HepG2 (cell line): ENCODE data around the gene GADL1. TPM values are rescaled to one million over a fixed set of nuclear protein-coding genes. Genes with fewer than 3 reads are reported as not detected.

Source experiments
- ATAC-seq: fragments of 200-7000 bp; cut with Tn5 transposase; 3 replicates; pipeline ENCODE4 v1.9.1; 2020; ENCODE audit warnings: mild to moderate bottlenecking, moderate library complexity
- BruUV-seq: library from RNA; stranded (reverse); fragments of 400-500 nt; replicated peaks from 2 replicates; lab custom pipeline; 2021; lab: Mats Ljungman, UMichigan
- CTCF ChIA-PET: fragments of 300-600 bp; formaldehyde crosslinking; extraction: SDS; loops from one replicate; lab custom pipeline; 2021; ENCODE audit warnings: low total read pairs, inconsistent platforms, low intra/inter-chr PET ratio; lab: Yijun Ruan, JAX
- POLR2A ChIA-PET: fragments of 350-600 bp; sonication (Branson Sonifier 250); formaldehyde crosslinking; loops from one replicate; lab custom pipeline; 2020; ENCODE audit warnings: antibody characterized with exemption, inconsistent platforms; lab: Yijun Ruan, JAX
- DNase-seq: peaks from one replicate; pipeline ENCODE4 v3.0.0-alpha.2; 2015; ENCODE audit warnings: low spot score
- FAIRE-seq: peaks from 3 replicates; lab custom pipeline; 2011; peaks lifted over from hg19 to GRCh38; lab: Jason Lieb, UNC
- H2AFZ ChIP-seq: one replicate; pipeline ENCODE4 v1.6.1; 2011; ENCODE audit warnings: low read length, inconsistent platforms
- H3K27ac ChIP-seq: fragments of 300-600 bp; 3 replicates; pipeline ENCODE4 v1.8.0; 2011; ENCODE audit warnings: mixed run types, mild to moderate bottlenecking, mixed read lengths, low read length, inconsistent platforms; ENCODE audit not compliant: insufficient read depth; ENCODE audit errors: extremely low read length
- H3K27me3 ChIP-seq, 2 experiments: fragments of 200-600 bp in 1 of 2; 2 replicates in 1 of 2; 3 replicates in 1 of 2; pipeline versions ENCODE4 v1.6.0 to v1.8.0; 2011; ENCODE audit warnings: low read length in 2 of 2, mild to moderate bottlenecking in 2 of 2, moderate library complexity in 2 of 2, inconsistent platforms in 1 of 2; ENCODE audit not compliant: insufficient read depth in 2 of 2, control insufficient read depth in 1 of 2
- H3K36me3 ChIP-seq, 2 experiments: fragments of 200-600 bp in 1 of 2; replicated peaks in 1 of 2; 2 replicates in 1 of 2; 3 replicates in 1 of 2; pipeline versions ENCODE4 v1.5.1 to v1.8.0; 2011; ENCODE audit warnings: low read length in 2 of 2, inconsistent platforms in 1 of 2; ENCODE audit not compliant: insufficient read depth in 2 of 2, control insufficient read depth in 1 of 2
- H3K4me1 ChIP-seq: 2 replicates; pipeline ENCODE4 v1.5.1; 2012; ENCODE audit warnings: low read length, inconsistent platforms; ENCODE audit not compliant: insufficient read depth
- H3K4me2 ChIP-seq: 2 replicates; pipeline ENCODE4 v1.6.0; 2011; ENCODE audit warnings: low read depth, low read length, inconsistent platforms
- H3K4me3 ChIP-seq, 3 experiments: fragments of 200-600 bp in 1 of 3; sonication (generic), shearing (Covaris generic) in 1 of 3; replicated peaks in 1 of 3; 2 replicates each; pipeline ENCODE4 v1.5.1; 2011 to 2016; ENCODE audit warnings: low read length in 3 of 3, inconsistent platforms in 2 of 3, low read depth in 2 of 3, mild to moderate bottlenecking in 2 of 3, control low read depth in 1 of 3, mixed read lengths in 1 of 3; ENCODE audit not compliant: insufficient read depth in 1 of 3
- H3K79me2 ChIP-seq: one replicate; pipeline ENCODE4 v1.6.1; 2011; ENCODE audit warnings: low read length, inconsistent platforms; ENCODE audit not compliant: insufficient read depth
- H3K9ac ChIP-seq: 2 replicates; pipeline ENCODE4 v1.6.0; 2011; ENCODE audit warnings: mild to moderate bottlenecking, low read depth, low read length, inconsistent platforms; ENCODE audit not compliant: insufficient read depth
- H3K9me3 ChIP-seq: 2 replicates; pipeline ENCODE4 v1.5.1; 2012; ENCODE audit warnings: mild to moderate bottlenecking, low read length
- H4K20me1 ChIP-seq: 2 replicates; pipeline ENCODE4 v1.6.0; 2011; ENCODE audit warnings: inconsistent platforms, mild to moderate bottlenecking, low read length, moderate library complexity; ENCODE audit not compliant: insufficient read depth
- AFF4 ChIP-seq: sonication (generic); formaldehyde crosslinking; IDR thresholded peaks from 2 replicates; pipeline ENCODE4 v1.4.0; 2020; ENCODE audit warnings: missing genetic modification reagents
- CEBPZ ChIP-seq: IDR thresholded peaks from 2 replicates; pipeline ENCODE4 v1.6.1; 2012; ENCODE audit warnings: low read length, improper control_type of control experiment
- FLYWCH1 ChIP-seq: sonication (generic); formaldehyde crosslinking; IDR thresholded peaks from 2 replicates; pipeline ENCODE4 v1.8.1; 2023; ENCODE audit warnings: mild to moderate bottlenecking, missing genetic modification reagents
- FOXO1 ChIP-seq: sonication (generic); formaldehyde crosslinking; IDR thresholded peaks from 2 replicates; pipeline ENCODE4 v1.4.0; 2020; ENCODE audit warnings: missing genetic modification reagents
- HNRNPL ChIP-seq: fragments of 200-400 bp; formaldehyde crosslinking; IDR thresholded peaks from 2 replicates; pipeline ENCODE4 v1.6.1; 2017; ENCODE audit warnings: mild to moderate bottlenecking, low read depth, low read length
- KMT2B ChIP-seq: IDR thresholded peaks from 2 replicates; pipeline ENCODE4 v1.6.1; 2016; ENCODE audit warnings: missing genetic modification reagents, missing compliant biosample characterization
- MEIS2 ChIP-seq: sonication (generic); formaldehyde crosslinking; IDR thresholded peaks from 2 replicates; pipeline ENCODE4 v1.9.0; 2021; ENCODE audit warnings: mild to moderate bottlenecking, missing genetic modification reagents
- SMC3 ChIP-seq: IDR thresholded peaks from 2 replicates; pipeline ENCODE4 v1.6.1; 2011; ENCODE audit warnings: low read length, improper control_type of control experiment
- SYNCRIP ChIP-seq: fragments of 200-400 bp; formaldehyde crosslinking; IDR thresholded peaks from 2 replicates; pipeline ENCODE4 v1.6.1; 2018; ENCODE audit warnings: mild to moderate bottlenecking, low read depth, low read length; ENCODE audit not compliant: insufficient read depth
- ZNF180 ChIP-seq: sonication (generic); formaldehyde crosslinking; IDR thresholded peaks from 2 replicates; pipeline ENCODE4 v1.4.0; 2020; ENCODE audit warnings: low read depth, missing genetic modification reagents, borderline replicate concordance
- WGBS: methylation state at CpG from one replicate; pipeline ENCODE4 v1.1.6; 2017; ENCODE audit warnings: low lambda C conversion rate; 5-methylcytosine and 5-hydroxymethylcytosine counted together
- in situ Hi-C: cut with HindIII; loops from 2 replicates; pipeline ENCODE4 v1.10.0; 2017; ENCODE audit warnings: low pct_unique_long_range_greater_than_20kb; ENCODE audit not compliant: extremely low pct_ligation_motif_present
- intact Hi-C: fragments of 100-400 bp; cut with micrococcal nuclease; formaldehyde crosslinking; loops from one replicate; pipeline ENCODE4 v1.10.0; 2022; ENCODE audit not compliant: unreplicated experiment
- polyA plus RNA-seq, 8 experiments: library from polyadenylated mRNA; depleted of rRNA in 3 of 8; stranded (reverse) in 7 of 8; unstranded in 1 of 8; fragments of >200 nt; fragmentation: Illumina TruSeq in 4 of 8; extraction: Trizol in 4 of 8; gene quantifications; 2 replicates each; pipeline versions ENCODE4 v1.2.1 to v1.2.3, GENCODE V29; 2011 to 2016; ENCODE audit warnings: low read depth in 4 of 8, missing spikeins in 1 of 8, mixed read lengths in 1 of 8; ENCODE audit not compliant: insufficient read depth in 1 of 8
- total RNA-seq, 5 experiments: library from RNA; depleted of rRNA; stranded (reverse); fragments of >200 nt; fragmentation: Illumina TruSeq; extraction: Trizol; gene quantifications; 2 replicates each; pipeline ENCODE4 v1.2.3, GENCODE V29; 2016; ENCODE audit warnings: low read depth in 1 of 5
- TF ChIP-seq, protein P1 (sequence below): sonication (generic); formaldehyde crosslinking; IDR thresholded peaks from 2 replicates; pipeline ENCODE4 v1.5.1; 2020; ENCODE audit warnings: missing genetic modification reagents, mild to moderate bottlenecking, borderline replicate concordance

Gene GADL1
- total and polyA plus RNA-seq, 2 of the 13 experiments (the other 11 are each of a cell fraction or from before 2014, with no cell fraction given): not detected

DNA sequence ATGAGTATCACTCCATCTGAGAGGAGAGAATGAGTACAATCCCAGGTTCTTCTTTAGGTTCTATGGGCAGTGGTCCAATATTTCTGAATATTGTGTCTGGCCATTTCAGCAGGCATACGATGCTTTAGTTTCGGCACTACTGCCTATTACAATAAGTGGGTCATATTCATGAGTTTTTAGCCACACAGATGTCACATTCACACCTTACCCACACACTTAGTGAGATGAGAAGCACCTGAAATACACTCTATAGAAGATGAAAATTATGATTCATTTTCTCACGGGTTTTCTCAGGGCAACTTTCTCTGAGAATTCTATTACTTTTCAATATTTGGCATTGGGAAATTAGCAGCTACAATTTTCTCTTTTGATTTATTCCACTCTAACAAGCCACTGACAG, 155.9 kb downstream of the GADL1 start:
- no peaks in the 10 kb centered on the region for H4K20me1 ChIP-seq
- FAIRE-seq (no peak), DNase-seq (no peak), ATAC-seq (no peak)
- H3K4me3 ChIP-seq: no peak overlapping the region
- no peak overlapping the region for H2AFZ ChIP-seq
- in situ Hi-C loops: no loop called here
- BruUV-seq: no TSS peak
- WGBS: 38% methylated on average over 3 of the region's 3 CpGs
- H3K36me3 ChIP-seq: no peaks in the 10 kb centered on the region
- no peaks in the 10 kb centered on the region for H3K9me3 ChIP-seq
- ChIA-PET CTCF (no interaction called here), POLR2A (no interaction called here)
- H3K27ac ChIP-seq: no peak overlapping the region
- peaks cover 0 to 7% of the 10 kb centered on the region in 2 experiments; a peak in 2 of 5 replicates for H3K27me3 ChIP-seq
- TF ChIP-seq ZNF180: no peak
- TF ChIP-seq MEIS2 (CRISPR knock-in tag): no peak
- no peak for TF ChIP-seq FOXO1 (CRISPR knock-in tag)
- no peak for TF ChIP-seq FLYWCH1 (CRISPR knock-in tag)
- TF ChIP-seq SMC3: no peak
- no peak for TF ChIP-seq AFF4 (CRISPR knock-in tag)
- no peak for TF ChIP-seq CEBPZ
- TF ChIP-seq HNRNPL: no peak
- TF ChIP-seq, protein P1, sequence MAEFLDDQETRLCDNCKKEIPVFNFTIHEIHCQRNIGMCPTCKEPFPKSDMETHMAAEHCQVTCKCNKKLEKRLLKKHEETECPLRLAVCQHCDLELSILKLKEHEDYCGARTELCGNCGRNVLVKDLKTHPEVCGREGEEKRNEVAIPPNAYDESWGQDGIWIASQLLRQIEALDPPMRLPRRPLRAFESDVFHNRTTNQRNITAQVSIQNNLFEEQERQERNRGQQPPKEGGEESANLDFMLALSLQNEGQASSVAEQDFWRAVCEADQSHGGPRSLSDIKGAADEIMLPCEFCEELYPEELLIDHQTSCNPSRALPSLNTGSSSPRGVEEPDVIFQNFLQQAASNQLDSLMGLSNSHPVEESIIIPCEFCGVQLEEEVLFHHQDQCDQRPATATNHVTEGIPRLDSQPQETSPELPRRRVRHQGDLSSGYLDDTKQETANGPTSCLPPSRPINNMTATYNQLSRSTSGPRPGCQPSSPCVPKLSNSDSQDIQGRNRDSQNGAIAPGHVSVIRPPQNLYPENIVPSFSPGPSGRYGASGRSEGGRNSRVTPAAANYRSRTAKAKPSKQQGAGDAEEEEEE (CRISPR knock-in tag): no peak
- TF ChIP-seq SYNCRIP: no peak
- TF ChIP-seq KMT2B: no peak
- H3K79me2 ChIP-seq: no peaks in the 10 kb centered on the region
- no peak overlapping the region for H3K4me2 ChIP-seq
- H3K9ac ChIP-seq: no peak overlapping the region
- intact Hi-C loops: no loop called here
- H3K4me1 ChIP-seq: no peaks in the 10 kb centered on the region
